Measurements from ENCODE around the gene SOX9. TPM values are rescaled to one million over a fixed set of nuclear protein-coding genes. Genes with fewer than 3 reads are reported as not detected.

SOX9 gene
- total RNA-seq, 4 donors from 2014 or later, result 35.2 to 55.7 (median 42.3) TPM

GRCh38 chr17:72165192-72165866 lies 44.5 kb downstream of the SOX9 start:
- TF ChIP-seq POLR2AphosphoS5 (IDR thresholded peaks at IDR 0.05) (no peak), POLR2A (IDR thresholded peaks at IDR 0.05) (no peak), EP300 (IDR thresholded peaks at IDR 0.05; ENCODE audit: low read depth) (no peak)
- TF ChIP-seq, protein P1, sequence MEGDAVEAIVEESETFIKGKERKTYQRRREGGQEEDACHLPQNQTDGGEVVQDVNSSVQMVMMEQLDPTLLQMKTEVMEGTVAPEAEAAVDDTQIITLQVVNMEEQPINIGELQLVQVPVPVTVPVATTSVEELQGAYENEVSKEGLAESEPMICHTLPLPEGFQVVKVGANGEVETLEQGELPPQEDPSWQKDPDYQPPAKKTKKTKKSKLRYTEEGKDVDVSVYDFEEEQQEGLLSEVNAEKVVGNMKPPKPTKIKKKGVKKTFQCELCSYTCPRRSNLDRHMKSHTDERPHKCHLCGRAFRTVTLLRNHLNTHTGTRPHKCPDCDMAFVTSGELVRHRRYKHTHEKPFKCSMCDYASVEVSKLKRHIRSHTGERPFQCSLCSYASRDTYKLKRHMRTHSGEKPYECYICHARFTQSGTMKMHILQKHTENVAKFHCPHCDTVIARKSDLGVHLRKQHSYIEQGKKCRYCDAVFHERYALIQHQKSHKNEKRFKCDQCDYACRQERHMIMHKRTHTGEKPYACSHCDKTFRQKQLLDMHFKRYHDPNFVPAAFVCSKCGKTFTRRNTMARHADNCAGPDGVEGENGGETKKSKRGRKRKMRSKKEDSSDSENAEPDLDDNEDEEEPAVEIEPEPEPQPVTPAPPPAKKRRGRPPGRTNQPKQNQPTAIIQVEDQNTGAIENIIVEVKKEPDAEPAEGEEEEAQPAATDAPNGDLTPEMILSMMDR (IDR thresholded peaks at IDR 0.05), result no peak
- Histone ChIP-seq H3K36me3 (no peaks in the 10 kb centered on the region), H3K4me1 (no peaks in the 10 kb centered on the region), H3K27ac (no peak overlapping the region), H3K4me3 (no peak overlapping the region), H3K9me3 (no peaks in the 10 kb centered on the region), H3K27me3 (no peaks in the 10 kb centered on the region)
- WGBS, 2 donors (ENCODE audit: low coverage in 1 of 2), result 82 to 94% methylated on average over 5 to 9 of the region's 9 CpGs
- DNase-seq, result no peak
- intact Hi-C loops (cut with DNase I; ENCODE audit: low total_unique reads) (no loop called here), in situ Hi-C loops (cut with MboI; ENCODE audit: low pct_ligation_motif_present in 1 of 4, low pct_unique_long_range_greater_than_20kb in 1 of 4, low sequenced_read_pairs in 3 of 4) (no loop called here)

DNA sequence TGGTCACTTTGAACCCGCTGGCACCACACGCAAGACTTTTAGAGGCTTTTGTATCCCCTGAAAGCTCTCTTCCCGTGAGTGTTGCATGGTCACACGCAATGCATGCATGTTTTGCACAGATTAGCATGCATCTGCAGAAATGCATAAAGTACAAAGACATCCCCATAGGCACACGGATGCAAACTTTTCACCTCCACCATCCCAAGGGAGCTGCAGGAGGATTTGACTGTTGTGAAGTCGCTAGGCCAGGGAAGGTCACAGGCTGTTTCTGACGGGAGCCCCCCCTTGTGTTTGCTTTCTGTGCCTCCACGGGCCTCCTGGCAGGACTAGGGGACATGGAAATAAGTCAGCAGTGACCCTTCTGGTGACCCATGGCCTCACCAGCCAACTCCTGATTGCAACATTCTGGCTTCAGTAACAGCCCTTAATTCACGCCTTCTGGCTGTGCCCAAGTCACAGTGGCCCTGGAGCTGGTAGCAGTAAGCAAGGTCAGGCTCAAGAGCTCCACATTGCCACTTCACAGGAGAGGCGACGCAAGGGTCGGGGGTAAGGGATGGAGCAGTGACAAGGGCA lies 45.1 kb downstream of the SOX9 start:
- Histone ChIP-seq H3K27ac (no peak overlapping the region), H3K36me3 (no peaks in the 10 kb centered on the region), H3K27me3 (no peaks in the 10 kb centered on the region), H3K4me1 (no peaks in the 10 kb centered on the region), H3K4me3 (no peak overlapping the region), H3K9me3 (no peaks in the 10 kb centered on the region)
- intact Hi-C loops (cut with DNase I; ENCODE audit: low total_unique reads), result no loop called here
- TF ChIP-seq POLR2AphosphoS5 (IDR thresholded peaks at IDR 0.05) (no peak), POLR2A (IDR thresholded peaks at IDR 0.05) (no peak), EP300 (IDR thresholded peaks at IDR 0.05; ENCODE audit: low read depth) (no peak)
- TF ChIP-seq, protein P1 (IDR thresholded peaks at IDR 0.05), result no peak
- DNase-seq, result no peak
- in situ Hi-C loops (cut with MboI; ENCODE audit: low pct_ligation_motif_present in 1 of 4, low pct_unique_long_range_greater_than_20kb in 1 of 4, low sequenced_read_pairs in 3 of 4), result no loop called here
- WGBS, 2 donors (ENCODE audit: low coverage in 1 of 2), result 74% methylated on average over 12 of the region's 12 CpGs; no CpG with 5 or more reads in 1 of the 2 donors

DNA sequence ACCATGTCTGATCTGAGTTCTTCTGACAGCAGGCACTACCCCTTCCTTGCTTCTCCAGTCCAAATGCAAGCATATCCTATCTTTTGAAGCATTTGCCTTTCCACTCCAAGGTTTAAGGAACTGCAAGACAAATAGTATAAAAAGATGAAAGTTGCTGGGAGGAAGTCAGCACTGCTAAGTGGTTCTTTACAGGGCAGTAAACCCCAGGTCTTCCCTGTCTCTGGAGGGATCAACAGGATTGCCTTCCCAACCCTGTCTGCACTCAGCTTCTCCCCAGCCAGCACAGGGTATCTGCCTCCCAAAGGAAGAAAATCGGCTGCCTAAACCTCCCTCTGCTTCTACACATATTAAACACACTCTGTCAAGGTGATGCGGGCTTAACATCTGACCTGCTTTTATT lies 46.8 kb downstream of the SOX9 start:
- Histone ChIP-seq H3K27me3 (no peaks in the 10 kb centered on the region), H3K9me3 (no peaks in the 10 kb centered on the region), H3K4me1 (peaks cover 0 to 11% (median 0%) of the 10 kb centered on the region in 4 donors), H3K27ac (no peak overlapping the region), H3K4me3 (no peak overlapping the region), H3K36me3 (no peaks in the 10 kb centered on the region)
- intact Hi-C loops (cut with DNase I; ENCODE audit: low total_unique reads) (no loop called here), in situ Hi-C loops (cut with MboI; ENCODE audit: low pct_ligation_motif_present in 1 of 4, low pct_unique_long_range_greater_than_20kb in 1 of 4, low sequenced_read_pairs in 3 of 4) (no loop called here)
- TF ChIP-seq POLR2AphosphoS5 (IDR thresholded peaks at IDR 0.05) (no peak), POLR2A (IDR thresholded peaks at IDR 0.05) (no peak), EP300 (IDR thresholded peaks at IDR 0.05; ENCODE audit: low read depth) (no peak)
- TF ChIP-seq, protein P1 (IDR thresholded peaks at IDR 0.05), result no peak
- DNase-seq, result no peak
- WGBS, 2 donors (ENCODE audit: low coverage in 1 of 2), result 61 to 64% methylated on average over 2 of the region's 2 CpGs

DNA sequence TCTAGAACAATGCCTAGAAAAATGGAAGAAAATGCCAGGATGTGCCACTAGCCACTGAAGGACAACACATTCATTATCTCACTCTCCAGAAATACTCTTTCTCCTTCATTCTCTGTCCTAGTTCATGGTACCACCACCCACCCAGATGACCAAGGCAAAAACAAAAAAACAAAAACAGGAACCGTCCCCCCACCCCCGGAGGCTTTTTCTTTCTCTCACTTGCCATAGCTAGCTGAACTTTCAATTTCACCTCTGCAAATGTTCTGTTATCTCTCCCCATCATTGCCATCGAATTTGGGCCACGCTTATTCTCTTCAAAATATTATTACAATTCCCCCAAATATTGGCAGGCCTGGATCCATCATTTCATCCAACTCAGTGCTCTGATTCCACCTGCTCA lies 49.0 kb downstream of the SOX9 start:
- WGBS, 2 donors (ENCODE audit: low coverage in 1 of 2), result 71 to 80% methylated on average over 4 of the region's 4 CpGs
- Histone ChIP-seq H3K27ac (no peak overlapping the region), H3K4me3 (no peak overlapping the region), H3K4me1 (peaks cover 0 to 11% (median 0%) of the 10 kb centered on the region in 4 donors), H3K36me3 (no peaks in the 10 kb centered on the region), H3K9me3 (no peaks in the 10 kb centered on the region), H3K27me3 (no peaks in the 10 kb centered on the region)
- DNase-seq, result no peak
- in situ Hi-C loops (cut with MboI; ENCODE audit: low pct_ligation_motif_present in 1 of 4, low pct_unique_long_range_greater_than_20kb in 1 of 4, low sequenced_read_pairs in 3 of 4), result no loop called here
- intact Hi-C loops (cut with DNase I; ENCODE audit: low total_unique reads), result no loop called here
- TF ChIP-seq POLR2A (IDR thresholded peaks at IDR 0.05), result no peak
